AG09309 (cell line): Measurements from ENCODE around the gene ANKRD10.

Experiments used
- DNase-seq: peaks from one replicate; pipeline ENCODE4 v3.0.0-alpha.2; 2010; ENCODE audit warnings: low read depth
- H3K4me3 ChIP-seq: 2 replicates; pipeline ENCODE4 v1.5.1; 2011; ENCODE audit warnings: mild to moderate bottlenecking, low read depth, low read length, moderate library complexity; ENCODE audit not compliant: control insufficient read depth
- TF ChIP-seq, protein P1 (sequence below): IDR thresholded peaks from 2 replicates; pipeline ENCODE4 v1.5.1; 2011; ENCODE audit warnings: mild to moderate bottlenecking, low read depth, low read length, inconsistent platforms; ENCODE audit not compliant: insufficient read depth, control insufficient read depth; ENCODE audit errors: missing control alignments

Gene ANKRD10

DNA sequence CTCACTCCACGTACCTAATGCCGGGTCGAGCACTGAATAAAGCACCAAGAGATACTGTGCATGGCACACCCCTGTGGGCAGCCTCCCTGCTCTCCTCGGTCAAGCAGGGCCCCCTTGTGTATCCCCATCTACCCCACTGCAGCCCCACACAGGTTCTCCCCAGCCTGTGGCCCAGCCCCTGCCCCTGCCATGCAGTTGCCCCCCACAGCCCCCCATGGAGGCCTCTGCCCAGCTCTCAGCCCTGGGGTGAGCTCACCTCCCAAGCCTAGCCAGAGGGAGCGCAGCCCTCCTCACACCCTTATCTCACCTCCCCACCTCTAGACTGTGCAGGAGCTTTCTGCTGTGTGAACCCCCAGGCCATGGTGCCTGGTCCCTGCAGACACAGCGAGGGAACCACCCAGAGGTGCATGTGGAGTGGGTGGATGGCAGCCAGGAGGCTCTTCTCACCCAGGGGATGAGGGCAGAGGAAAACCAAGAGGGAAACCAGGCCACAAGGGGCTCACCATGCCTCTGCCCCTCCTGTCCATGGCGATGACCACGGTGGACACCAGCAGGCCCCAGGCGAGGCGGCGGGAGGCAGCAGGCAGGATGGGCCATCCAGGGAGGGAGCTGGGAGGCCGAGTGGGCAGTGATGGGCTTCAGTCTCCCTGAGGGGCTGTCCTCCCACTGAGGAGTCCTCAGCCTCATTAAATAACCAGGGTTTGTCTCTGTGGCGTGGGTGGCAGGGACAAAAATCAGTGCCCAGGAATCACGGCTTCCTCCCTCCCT is 83.2 kb downstream of the ANKRD10 start:
- no peak for DNase-seq
- TF ChIP-seq, protein P1, sequence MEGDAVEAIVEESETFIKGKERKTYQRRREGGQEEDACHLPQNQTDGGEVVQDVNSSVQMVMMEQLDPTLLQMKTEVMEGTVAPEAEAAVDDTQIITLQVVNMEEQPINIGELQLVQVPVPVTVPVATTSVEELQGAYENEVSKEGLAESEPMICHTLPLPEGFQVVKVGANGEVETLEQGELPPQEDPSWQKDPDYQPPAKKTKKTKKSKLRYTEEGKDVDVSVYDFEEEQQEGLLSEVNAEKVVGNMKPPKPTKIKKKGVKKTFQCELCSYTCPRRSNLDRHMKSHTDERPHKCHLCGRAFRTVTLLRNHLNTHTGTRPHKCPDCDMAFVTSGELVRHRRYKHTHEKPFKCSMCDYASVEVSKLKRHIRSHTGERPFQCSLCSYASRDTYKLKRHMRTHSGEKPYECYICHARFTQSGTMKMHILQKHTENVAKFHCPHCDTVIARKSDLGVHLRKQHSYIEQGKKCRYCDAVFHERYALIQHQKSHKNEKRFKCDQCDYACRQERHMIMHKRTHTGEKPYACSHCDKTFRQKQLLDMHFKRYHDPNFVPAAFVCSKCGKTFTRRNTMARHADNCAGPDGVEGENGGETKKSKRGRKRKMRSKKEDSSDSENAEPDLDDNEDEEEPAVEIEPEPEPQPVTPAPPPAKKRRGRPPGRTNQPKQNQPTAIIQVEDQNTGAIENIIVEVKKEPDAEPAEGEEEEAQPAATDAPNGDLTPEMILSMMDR, result no peak
- H3K4me3 ChIP-seq, result no peak overlapping the region

DNA sequence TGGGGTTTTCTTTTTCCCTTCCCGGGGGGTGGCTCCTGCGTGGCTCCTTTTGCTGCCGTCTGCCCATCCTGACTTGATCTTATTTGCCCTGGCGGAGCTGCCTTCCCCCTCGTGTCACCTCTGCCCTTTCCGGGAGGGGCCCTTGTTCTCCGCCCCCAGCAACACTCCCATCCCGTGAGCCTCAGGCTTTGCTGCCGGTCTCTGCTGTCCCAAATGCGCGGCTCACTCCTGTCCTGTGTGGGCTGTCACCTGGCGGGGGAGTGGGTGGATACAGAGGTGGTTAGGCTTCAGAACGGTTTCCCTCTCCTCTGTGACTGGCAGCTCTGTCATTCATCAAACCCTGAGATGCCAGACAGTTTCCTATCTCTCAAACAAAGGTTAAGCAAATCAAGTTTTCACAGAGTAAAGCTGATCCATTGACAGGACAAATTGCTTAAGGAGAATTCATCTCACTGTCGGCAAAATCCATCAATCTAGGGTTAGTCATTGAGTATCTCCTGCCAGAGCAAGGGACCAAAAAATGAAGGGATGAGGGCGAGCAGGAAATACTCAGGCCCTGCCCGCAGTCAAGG is 84.0 kb downstream of the ANKRD10 start:
- TF ChIP-seq, protein P1, result no peak
- DNase-seq, result no peak

DNA sequence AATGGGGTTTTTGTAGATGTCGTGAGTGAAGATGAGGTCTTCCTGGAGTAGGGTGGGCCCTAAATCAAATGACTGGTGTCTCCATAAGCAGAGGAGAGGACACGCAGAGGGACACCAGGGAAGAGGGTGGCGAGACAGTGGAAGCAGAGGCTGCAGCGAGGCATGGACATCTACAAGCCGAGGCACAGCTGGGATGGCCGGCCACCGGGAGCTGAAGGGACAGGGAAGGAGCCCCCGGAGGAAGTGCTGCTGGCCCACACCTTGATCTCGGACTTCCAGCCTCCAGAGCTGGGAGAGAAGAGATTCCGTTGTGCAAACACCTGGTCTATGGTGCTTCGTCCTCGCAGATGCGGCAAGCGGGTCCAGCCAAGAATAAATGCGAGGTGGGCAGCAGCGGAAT is 84.5 kb downstream of the ANKRD10 start:
- TF ChIP-seq, protein P1, result no peak
- no peak overlapping the region for H3K4me3 ChIP-seq
- no peak for DNase-seq

More for the DNA sequence above, 84.0 kb downstream of the ANKRD10 start:
- H3K4me3 ChIP-seq, result no peak overlapping the region

DNA sequence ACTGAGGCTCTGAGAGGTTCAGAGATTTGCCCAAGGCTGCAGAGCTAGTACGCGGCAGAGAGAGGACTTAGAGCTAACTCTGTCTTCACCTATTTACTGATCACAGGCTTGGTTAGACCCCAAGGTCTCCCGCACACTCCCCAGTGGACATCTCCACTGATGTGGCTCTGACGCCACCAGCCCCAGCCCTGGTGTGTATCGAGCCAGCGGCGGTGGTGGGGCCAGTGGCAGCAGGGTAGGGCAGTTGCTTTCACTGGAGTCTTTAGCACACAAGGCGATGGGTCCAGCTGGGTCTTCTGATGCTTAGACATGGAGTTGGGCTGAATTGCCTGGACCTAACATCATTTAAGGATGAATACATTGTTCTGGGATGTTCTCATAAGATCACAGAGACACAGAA is 85.4 kb downstream of the ANKRD10 start:
- H3K4me3 ChIP-seq, result no peak overlapping the region
- TF ChIP-seq, protein P1, result no peak
- no peak for DNase-seq

DNA sequence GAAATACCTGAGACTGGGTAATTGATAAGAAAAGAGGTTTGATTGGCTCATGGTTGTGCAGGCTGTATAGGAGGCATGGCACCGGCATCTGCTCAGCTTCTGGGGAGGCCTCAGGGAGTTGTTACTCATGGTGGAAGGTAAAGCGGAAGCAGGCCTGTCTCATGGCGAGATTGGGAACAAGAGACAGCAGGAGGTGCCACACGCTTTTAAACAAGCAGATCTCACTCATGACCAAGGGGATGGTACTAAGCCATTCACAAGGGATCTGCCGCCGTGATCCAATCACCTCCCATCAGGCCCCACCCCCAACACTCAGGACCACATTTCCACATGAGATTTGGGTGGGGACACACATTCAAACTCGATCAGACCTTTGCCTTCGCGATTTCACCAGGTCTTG is 86.2 kb downstream of the ANKRD10 start:
- no peak overlapping the region for H3K4me3 ChIP-seq
- TF ChIP-seq, protein P1, result no peak
- no peak for DNase-seq
